HG02981 (cell line): ENCODE results near the gene OCIAD1.
"Not testable (repeated sequence)": the region's sequence is repeated elsewhere in the genome, so short reads cannot be mapped to it uniquely, and the experiment has no call there.

Source experiments
- ATAC-seq: cut with Tn5 transposase; IDR thresholded peaks from one replicate; pipeline ENCODE4 v1.9.1; 2021; ENCODE audit warnings: mild to moderate bottlenecking, moderate library complexity; ENCODE audit not compliant: unreplicated experiment

OCIAD1 gene

DNA sequence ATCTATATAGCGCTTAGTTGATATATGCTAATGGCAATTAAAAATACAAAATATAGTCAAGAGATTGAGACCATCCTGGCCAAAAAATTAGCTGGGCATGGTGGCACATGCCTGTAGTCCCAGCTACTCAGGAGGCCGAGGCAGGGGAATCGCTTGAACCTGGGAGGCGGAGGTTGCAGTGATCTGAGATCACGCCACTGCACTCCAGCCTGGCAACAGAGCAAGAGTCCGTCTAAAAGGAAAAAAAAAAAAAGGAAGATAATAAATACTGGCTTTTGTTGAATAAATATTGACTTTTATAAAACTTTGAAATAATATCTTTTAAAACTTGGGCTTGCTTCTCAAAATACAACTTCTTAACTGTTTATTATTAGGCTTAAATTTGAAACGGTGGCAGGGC, 14.6 kb upstream of the OCIAD1 start:
- ATAC-seq = not testable (repeated sequence)

DNA sequence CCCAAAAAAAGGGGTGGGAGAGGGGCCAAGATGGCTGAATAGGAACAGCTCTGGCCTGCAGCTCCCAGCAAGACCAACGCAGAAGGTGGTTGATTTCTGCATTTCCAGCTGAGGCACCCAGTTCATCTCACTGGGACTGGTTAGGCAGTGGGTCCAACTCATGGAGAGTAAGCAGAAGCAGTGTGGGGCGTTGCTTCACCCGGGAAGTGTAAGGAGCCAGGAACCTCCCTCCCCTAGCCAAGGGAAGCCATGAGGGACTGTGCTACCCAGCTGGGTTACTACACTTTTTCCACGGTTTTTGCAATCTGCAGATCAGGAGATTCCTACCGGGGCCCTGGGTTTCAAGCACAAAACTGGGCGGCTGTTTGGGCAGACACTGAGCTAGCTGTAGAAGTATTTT, 13.9 kb upstream of the OCIAD1 start:
- ATAC-seq = no peak

DNA sequence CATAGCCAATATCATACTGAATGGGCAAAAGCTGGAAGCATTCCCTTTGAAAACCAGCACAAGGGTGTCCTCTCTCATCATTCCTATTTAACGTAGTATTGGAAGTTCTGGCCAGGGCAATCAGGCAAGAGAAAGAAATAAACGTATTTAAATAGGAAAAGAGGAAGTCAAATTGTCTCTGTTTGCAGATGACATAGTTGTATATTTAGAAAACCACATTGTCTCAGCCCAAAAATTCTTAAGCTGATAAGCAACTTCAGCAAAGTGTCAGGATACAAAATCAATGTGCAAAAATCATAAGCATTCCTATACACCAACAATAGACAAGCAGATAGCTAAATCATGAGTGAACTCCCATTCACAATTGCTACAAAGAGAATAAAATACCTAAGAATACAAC, 9.5 kb upstream of the OCIAD1 start:
- ATAC-seq = not testable (repeated sequence)

DNA sequence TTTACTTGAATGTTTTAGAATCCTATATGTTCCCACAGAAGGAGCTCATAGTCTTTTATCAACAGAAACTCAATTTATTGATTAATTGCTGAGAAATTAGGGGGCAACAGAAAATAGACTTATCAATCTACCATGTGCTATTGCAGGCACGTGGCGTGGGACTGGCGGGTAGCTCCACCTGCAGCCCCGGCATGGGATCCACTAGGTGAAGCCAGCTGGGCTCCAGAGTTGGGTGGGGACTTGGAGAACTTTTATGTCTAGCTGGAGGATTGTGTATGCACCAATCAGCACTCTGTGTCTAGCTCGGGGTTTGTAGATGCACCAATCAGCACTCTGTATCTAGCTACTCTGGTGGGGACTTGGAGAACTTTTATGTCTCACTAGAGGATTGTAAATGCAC, 3.3 kb upstream of the OCIAD1 start:
- no peak for ATAC-seq

DNA sequence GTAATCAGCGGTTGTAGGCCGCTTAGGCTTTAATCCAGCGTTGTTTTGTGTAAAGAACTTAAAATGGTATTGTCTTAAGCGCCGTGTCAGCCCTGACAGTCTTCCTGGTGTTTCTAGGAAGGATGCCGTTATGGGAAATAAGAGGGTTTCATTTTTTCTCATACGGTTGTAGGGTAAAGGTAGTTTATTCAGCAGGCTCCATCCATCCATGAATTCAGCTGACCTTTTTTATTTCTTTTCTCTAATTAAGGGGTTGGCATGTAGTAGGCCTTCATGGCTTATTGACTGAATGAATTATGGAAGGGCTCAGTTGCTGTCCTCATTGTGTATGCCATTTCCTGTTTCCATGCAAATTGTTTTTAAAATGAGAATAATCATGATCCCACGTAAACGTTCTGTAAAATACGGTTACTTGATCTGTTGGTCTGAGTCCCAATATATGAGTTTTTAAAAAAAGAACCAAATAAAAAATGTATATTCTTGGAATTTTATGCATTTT, 693 bp downstream of the OCIAD1 start:
- ATAC-seq = no peak

DNA sequence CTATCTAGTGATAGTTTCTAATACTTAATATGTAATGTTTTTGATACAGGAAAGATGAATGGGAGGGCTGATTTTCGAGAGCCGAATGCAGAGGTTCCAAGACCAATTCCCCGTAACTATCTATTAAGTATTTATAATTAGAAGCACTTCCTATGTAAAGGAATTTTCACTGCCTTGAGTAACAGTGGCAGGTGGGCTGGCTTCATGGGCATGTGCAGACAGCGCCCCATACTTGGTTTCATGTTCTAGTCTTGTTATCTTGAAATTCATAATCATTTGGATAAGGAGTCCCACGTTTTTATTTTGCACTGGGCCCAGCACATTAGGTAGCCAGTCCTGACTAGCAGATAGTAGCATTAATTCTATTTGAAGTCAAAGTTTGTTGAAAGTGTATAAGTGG, 1.7 kb downstream of the OCIAD1 start:
- ATAC-seq = no peak

DNA sequence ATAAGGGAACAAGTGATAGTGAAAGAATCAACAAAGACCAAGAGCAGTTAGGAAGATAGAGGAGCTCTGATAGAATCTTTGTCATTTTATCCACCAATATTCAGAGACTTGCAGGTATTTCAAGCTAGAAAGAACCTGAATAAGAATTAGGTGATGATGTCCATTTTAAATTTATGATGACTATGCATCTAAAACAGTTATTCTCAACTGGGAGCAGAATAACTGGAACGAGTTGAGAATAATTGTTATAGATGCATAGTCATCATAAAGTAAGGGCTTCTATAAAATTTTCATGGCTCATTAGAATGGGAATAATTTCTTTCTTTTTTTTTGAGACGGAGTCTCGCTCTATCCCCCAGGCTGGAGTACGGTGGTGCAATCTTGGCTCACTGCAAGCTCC, 5.8 kb downstream of the OCIAD1 start:
- no peak for ATAC-seq

DNA sequence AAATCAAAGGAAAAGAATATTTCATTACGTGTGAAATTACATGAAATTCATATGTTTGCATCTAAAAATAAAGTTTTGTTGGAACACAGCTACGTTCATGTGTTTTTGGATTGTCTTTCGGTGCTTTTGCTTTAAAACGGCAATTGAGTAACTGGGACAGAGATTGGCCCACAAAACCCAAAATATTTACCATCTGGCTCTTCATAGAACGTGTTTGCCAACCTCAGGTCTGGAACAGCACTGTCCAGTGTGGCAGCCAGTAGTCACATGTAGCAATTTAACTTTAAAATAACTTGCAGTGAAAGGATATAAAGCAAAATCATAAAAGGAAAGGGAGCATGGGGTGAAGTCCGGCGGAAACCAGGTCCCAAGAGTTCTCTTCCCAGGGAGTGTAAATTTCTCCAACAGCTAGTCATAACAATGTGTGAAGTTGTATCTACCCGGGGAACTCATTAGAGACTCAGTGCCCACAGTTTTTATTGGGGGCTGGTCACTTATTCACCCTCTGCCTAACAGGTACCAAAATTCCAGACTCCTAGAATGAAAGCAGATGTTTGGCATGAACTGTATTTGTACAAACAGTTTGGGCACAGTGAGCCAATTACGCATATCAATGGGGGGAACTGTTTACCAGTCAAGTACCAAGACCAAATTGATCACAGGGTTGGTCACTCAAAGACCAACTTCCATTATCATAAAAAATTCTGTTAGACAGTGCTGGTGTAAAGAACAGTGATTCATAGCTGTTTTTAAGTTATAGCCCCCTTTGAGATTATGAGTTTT, 10.3 kb downstream of the OCIAD1 start:
- ATAC-seq = no peak

DNA sequence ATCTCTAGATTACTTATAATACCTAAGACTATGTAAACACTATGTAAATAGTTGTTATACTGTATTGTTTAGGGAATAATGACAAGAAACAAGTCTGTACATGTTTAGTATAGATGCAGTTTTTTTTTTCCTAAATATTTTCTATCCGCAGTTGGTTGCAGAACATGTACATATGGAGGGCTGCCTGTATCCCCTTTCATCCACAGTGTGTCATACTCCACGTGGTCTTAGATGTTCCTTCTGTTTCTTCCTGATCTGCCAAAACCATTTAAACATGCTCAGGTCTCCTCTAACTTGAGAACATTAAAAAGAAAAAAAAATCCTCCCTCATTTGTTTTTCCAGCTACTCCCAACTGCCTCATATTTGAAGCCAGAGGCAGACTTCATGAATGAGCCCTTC, 14.0 kb downstream of the OCIAD1 start:
- ATAC-seq = no peak

DNA sequence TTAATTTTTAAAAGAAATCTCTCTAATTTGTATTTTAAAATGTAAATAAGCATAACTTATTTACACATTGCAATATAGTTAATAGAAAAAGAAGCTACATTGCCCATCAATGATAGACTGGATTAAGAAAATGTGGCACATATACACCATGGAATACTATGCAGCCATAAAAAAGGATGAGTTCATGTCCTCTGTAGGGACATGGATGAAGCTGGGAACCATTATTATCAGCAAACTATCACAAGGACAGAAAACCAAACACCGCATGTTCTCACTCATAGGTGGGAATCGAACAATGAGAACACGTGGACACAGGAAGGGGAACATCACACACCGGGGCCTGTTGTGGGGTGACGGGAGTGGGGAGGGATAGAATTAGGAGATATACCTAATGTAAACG, 17.9 kb downstream of the OCIAD1 start:
- not testable (repeated sequence) for ATAC-seq

DNA sequence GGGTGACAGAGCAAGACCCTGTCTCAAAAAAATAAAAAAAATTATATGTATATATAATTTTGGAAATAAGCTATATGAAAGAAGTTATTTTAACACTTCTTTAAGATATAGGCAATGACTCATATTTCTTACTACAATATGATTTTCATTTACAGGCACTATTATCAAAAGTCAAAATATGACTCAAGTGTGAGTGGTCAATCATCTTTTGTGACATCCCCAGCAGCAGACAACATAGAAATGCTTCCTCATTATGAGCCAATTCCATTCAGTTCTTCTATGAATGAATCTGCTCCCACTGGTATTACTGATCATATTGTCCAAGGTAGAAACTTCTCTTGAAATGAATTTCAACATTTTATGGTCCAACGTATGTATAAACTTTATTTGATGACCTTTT, 20.8 kb downstream of the OCIAD1 start:
- ATAC-seq = no peak

DNA sequence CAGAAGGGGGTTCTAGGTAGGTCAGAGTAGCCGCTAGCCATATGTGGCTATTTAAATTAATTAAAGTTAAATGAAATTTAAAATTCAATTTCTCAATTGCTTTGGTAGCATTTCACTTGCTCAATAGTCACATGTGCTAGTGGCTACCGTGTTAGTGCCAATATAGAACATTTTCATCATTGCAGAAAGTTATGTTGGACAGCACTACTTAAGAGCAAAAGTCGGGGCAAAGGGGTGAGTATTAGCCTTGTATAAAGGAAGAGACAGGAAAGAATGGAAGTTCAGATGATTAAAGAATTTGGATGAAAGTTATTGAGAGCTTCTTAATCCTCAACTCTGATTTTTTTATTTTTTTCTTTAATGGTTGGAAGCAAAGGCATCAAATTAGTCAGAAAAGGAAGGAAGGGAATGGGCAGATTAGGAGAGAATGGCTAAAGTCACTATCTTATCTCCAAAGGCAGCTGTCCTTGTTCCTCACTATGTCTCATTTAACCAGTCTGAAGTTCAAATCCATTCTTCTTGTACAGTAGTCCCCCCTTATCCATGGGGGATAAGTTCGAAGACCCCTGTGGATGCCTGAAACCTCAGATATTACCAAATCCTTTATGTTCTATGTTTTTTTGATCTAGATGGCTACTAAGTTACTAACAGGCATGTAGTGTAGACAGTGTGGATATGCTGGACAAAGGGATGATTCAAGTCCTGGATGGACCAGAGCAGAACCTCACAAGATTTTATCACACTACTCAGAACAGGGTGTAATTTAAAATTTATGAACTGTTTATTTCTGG, 22.9 kb downstream of the OCIAD1 start:
- no peak for ATAC-seq

DNA sequence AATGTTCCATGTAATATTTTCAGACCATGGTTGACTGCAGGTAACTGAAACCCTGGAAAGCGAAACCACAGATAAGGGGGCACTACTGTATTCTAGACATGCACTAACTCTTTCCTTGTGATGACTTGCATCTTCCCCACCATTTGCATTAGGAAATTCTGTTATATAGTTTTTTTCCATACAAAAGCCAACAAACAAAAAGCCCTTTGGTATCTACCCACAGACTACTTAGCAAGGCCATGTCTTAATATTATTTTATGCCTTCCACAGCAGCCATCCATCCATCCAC, 23.5 kb downstream of the OCIAD1 start:
- ATAC-seq = no peak

DNA sequence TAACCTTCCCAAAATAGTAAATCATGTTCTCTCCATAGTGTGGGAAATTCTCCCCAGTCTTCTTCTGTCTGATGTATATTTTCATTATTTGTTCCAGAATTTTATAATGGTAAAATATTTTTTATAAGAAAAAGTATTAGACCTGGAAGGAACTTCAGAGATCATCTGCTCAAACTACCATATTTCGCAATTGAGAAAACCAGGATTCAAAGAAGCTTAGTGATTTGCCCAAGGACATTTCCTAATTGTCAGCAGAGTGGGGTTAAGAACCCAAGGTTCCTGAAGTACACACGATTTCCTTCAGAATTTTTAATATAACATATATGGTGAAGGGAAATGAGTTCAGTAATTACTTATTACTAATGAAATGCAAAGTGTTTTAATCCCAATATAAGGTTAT, 24.1 kb downstream of the OCIAD1 start:
- no peak for ATAC-seq

DNA sequence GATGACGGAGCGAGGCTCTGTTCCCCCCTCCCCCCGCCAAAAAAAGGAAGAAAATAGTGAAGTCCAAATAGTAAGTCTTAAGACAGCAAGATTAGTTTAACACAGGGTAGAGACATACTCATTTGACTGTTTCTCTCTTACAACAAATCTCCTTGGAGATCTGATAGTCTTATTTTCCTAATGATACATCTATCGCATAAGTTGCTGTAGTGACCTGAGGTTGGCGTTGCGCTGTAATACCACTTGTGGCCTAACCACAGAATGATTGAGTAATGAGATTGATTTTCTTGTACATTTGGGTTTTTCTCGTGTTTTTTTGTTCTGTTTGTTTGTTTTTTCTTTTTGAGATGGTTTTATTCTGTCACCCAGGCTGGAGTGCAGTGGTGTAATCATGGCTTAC, 27.2 kb downstream of the OCIAD1 start:
- ATAC-seq = no peak

DNA sequence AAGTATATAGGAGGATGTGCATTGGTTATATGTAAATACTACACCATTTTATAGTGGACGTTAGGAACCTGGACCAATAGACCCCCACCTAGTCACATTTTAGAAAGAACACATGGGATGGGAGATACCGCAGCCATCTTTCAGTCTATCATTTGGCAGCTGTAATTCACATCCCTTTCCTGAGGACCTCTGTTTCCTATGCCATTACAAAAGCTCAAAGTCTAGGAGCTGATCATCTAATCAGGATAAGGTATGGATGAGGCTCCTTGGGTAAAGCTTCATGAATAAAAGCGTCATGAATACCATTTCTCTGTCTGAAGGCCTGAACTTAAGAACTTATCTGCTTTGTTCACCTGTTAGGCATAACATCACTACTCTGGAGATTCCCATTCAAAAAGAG, 31.1 kb downstream of the OCIAD1 start:
- ATAC-seq = no peak

DNA sequence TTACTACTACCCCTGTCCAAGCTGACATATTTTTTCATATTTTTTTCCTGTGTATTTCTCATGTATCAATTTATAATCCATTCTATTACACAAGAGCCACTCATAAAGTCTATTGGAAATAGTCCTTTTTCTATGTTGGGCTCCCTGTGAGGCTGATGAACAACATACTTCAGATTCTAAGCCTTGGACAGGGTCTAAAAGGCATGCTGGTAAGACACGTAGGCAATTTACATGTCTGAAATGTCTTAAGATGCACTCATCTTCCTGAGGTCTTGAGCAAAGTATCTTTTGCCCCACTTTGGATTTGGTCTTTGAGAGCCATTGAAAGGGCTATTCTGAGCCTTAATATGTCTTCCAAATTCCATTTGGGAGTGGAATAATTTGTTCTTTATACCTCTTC, 31.8 kb downstream of the OCIAD1 start:
- no peak for ATAC-seq

DNA sequence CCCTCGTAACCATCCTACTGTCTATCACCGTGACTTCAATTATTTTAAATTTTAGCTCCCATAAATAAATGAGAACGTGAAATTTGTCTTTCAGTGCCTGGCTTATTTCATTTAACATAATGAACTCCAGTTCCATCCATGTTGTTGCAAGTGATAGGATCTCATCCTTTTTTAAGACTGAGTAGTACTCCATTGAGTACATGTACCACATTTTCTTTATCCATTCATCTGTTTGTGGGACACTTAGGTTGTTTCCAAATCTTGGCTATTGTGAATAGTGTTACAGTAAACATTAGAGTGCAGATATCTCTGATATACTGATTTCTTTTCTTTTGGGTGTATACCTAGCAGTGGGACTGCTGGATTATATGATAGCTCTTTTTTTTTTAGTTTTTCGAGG, 32.8 kb downstream of the OCIAD1 start:
- ATAC-seq = no peak

DNA sequence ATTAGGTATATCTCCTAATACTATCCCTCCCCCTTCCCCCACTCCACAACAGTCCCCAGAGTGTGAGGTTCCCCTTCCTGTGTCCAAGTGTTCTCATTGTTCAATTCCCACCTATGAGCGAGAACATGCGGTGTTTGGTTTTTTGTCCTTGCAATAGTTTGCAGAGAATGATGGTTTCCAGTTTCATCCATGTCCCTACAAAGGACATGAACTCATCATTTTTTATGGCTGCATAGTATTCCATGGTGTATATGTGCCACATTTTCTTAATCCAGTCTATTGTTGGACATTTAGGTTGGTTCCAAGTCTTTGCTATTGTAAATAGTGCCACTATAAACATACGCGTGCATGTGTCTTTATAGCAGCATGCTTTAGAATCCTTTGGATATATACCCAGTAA, 33.8 kb downstream of the OCIAD1 start:
- not testable (repeated sequence) for ATAC-seq

DNA sequence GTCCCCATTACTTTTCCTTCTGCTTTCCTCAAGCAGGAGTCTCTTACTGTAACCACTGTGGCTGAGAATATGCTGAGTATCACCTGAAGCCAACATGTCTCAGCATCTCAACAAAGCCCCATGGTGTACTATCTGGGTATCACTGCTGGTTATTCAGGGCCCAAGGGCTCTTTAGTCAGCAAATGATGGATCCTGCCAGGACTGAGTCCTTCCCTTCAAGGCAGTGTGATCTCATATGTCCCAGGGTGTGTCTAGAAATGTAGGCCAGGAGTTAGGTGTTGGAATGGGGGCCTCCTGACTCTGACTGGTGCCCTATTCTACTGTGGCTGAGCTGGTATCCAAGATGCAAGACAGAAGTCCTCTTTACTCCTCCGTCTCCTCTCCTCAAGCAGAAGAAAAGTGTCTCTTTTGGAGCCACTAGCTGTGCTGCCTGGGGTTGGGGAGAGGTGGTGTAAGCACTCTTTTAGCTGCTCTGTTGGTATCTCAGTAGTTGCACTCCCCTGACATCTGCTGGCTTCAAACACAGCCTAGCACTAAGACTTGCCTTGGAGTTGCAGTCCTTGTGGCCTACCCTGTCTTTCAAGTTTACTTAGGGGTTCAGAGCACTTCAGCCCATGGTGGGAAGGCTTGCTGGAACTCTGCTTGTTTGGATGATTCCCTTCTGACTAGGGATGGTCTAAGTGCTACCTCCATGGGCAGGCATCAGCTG, 47.1 kb downstream of the OCIAD1 start:
- no peak for ATAC-seq

DNA sequence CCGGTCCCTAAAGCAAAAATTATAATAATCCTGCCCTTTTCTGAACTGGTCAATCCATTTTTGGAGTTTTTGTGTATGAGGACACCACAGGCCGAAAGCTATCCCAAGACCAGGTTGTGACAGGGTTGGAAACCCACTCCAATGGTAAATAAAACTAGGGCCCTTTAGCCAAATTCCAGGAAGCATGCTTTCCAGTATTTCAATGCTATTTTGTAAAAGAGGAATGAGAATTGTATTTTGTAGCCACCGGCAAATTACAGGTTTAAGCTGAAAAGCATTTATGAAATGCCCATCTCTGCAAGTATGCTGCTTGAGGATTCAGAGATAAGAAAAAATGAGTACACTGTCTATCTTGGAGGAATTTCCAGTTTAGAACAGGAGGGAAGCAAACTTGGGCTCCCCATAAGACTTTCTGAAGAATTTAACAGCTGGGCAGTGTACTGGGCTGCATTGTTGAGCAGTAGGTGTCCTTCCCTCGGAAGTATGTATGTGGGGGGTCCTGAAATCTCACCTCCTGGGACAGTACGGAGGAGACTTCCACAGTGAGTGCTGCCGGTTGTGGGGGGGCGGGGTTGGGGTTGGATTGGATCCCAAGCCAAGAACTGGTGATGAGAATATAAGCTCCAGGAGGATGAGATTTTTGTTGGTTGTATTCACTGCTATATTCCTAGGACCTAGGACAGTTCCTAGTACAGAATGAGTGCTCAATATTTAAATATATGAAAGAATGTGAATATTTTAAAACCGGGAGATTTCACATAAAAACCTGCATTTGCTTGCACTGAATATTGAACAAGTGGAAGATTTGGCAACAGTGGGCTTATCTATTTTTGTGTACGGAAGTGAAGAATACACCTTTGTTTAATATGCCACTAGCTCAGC, 48.9 kb downstream of the OCIAD1 start:
- no peak for ATAC-seq
